Endothelial cell (in vitro differentiated cells): ENCODE data around the gene LCTL. TPM values are rescaled to one million over a fixed set of nuclear protein-coding genes. Genes with fewer than 3 reads are reported as not detected.

ENCODE experiments used
- DNase-seq: peaks from one replicate; pipeline ENCODE4 v3.0.0; 2021; ENCODE audit warnings: low spot score
- H3K27ac Mint-ChIP-seq: one replicate; pipeline ENCODE4 v1.8.0; 2021; ENCODE audit warnings: mixed read lengths, inconsistent platforms; ENCODE audit not compliant: unreplicated experiment
- H3K27me3 Mint-ChIP-seq: one replicate; pipeline ENCODE4 v1.8.0; 2021; ENCODE audit warnings: mild to moderate bottlenecking, moderate library complexity, mixed read lengths, inconsistent platforms; ENCODE audit not compliant: unreplicated experiment
- H3K36me3 Mint-ChIP-seq: one replicate; pipeline ENCODE4 v1.8.0; 2021; ENCODE audit warnings: mild to moderate bottlenecking, low read depth, mixed read lengths, inconsistent platforms; ENCODE audit not compliant: unreplicated experiment
- H3K4me1 Mint-ChIP-seq: one replicate; pipeline ENCODE4 v1.8.0; 2021; ENCODE audit warnings: mild to moderate bottlenecking, mixed read lengths, inconsistent platforms; ENCODE audit not compliant: unreplicated experiment
- H3K4me3 Mint-ChIP-seq: one replicate; pipeline ENCODE4 v1.8.0; 2021; ENCODE audit warnings: mild to moderate bottlenecking, mixed read lengths, inconsistent platforms; ENCODE audit not compliant: unreplicated experiment
- H3K9me3 Mint-ChIP-seq: one replicate; pipeline ENCODE4 v1.8.0; 2021; ENCODE audit warnings: mixed read lengths, inconsistent platforms; ENCODE audit not compliant: unreplicated experiment
- CTCF ChIP-seq: fragments of 200-600 bp; sonication (generic); IDR thresholded peaks from one replicate; pipeline ENCODE4 v1.5.0; 2021; ENCODE audit warnings: antibody characterized with exemption; ENCODE audit not compliant: unreplicated experiment
- long read RNA-seq: library from polyadenylated mRNA; unstranded; transcript quantifications from one replicate; pipeline ENCODE4 v2.0.0, GENCODE V29; 2020; ENCODE audit not compliant: unreplicated experiment
- total RNA-seq: library from RNA; stranded (reverse); fragmentation: NEBNext Ultra II Directional; extraction: Animal tissue kit (Norgen Biotek cat#: 25700); gene quantifications from one replicate; pipeline ENCODE4 v1.2.1, GENCODE V29; 2021; ENCODE audit not compliant: unreplicated experiment

Gene LCTL
- total RNA-seq, result not detected
- long read RNA-seq, result 0 reads

GRCh38 chr15:66565741-66566144 lies at the start of gene LCTL:
TSS of gene LCTL (minus strand) at chr15:66565998. CDS start at chr15:66565365, 633 bp downstream.
- Mint-ChIP-seq H3K27me3 (peaks cover 14% of the 10 kb centered on the region), H3K27ac (peak within 1 kb of the TSS; percentile 67), H3K9me3 (no peaks in the 10 kb centered on the region), H3K4me1 (peaks cover 13% of the 10 kb centered on the region), H3K36me3 (peaks cover 7% of the 10 kb centered on the region), H3K4me3 (peak within 1 kb of the TSS; percentile 40)
- TF ChIP-seq CTCF, result no peak
- DNase-seq, result no peak

GRCh38 chr15:66614951-66615760 lies 49.4 kb upstream of the LCTL start:
- H3K4me1 Mint-ChIP-seq, result peaks cover 56% of the 10 kb centered on the region
- TF ChIP-seq CTCF, result no peak
- H3K27me3 Mint-ChIP-seq, result peaks cover 6% of the 10 kb centered on the region
- H3K4me3 Mint-ChIP-seq, result no peak overlapping the region
- no peak for DNase-seq
- no peaks in the 10 kb centered on the region for H3K9me3 Mint-ChIP-seq
- H3K36me3 Mint-ChIP-seq, result no peaks in the 10 kb centered on the region
- H3K27ac Mint-ChIP-seq, result peak overlapping the region; percentile 70

- TF ChIP-seq CTCF, result no peak
- Mint-ChIP-seq H3K4me3 (no peak overlapping the region), H3K27me3 (peaks cover 6% of the 10 kb centered on the region), H3K4me1 (peaks cover 56% of the 10 kb centered on the region), H3K27ac (no peak overlapping the region), H3K36me3 (no peaks in the 10 kb centered on the region), H3K9me3 (no peaks in the 10 kb centered on the region)
- DNase-seq, result no peak
These were observed 48.7 kb upstream of the LCTL start for GRCh38 chr15:66614456-66614855.

- Mint-ChIP-seq H3K27me3 (peaks cover 6% of the 10 kb centered on the region), H3K36me3 (no peaks in the 10 kb centered on the region), H3K4me1 (peaks cover 52% of the 10 kb centered on the region), H3K9me3 (no peaks in the 10 kb centered on the region), H3K27ac (peak overlapping the region; percentile 18), H3K4me3 (no peak overlapping the region)
- DNase-seq, result no peak
- TF ChIP-seq CTCF, result no peak
These were observed 47.9 kb upstream of the LCTL start for GRCh38 chr15:66613743-66614142.
